ENCODE data around the gene LRRK1.

Gene LRRK1

GRCh38 chr15:100926971-100927756 is 8.0 kb downstream of the LRRK1 start:
- Histone ChIP-seq H3K27ac (no peak overlapping the region), H3K4me3 (no peak overlapping the region)

GRCh38 chr15:100928632-100929280 is 9.6 kb downstream of the LRRK1 start:
- no peak overlapping the region for H3K4me3 ChIP-seq
- H3K27ac ChIP-seq: peak overlapping the region in 11 of 21 experiments; percentile 7 to 62 (median 26)

GRCh38 chr15:100929641-100930042 is 10.5 kb downstream of the LRRK1 start:
- Histone ChIP-seq H3K27ac (peak overlapping the region in 9 of 21 experiments; percentile 10 to 62 (median 26)), H3K4me3 (no peak overlapping the region)

GRCh38 chr15:100930306-100930848 is 11.2 kb downstream of the LRRK1 start:
- Histone ChIP-seq H3K4me3 (no peak overlapping the region), H3K27ac (peak overlapping the region in 1 of 21 experiments; percentile 49)

- no peak overlapping the region for H3K4me3 ChIP-seq
Observed at GRCh38 chr15:100931143-100931890, 12.2 kb downstream of the LRRK1 start.

DNA sequence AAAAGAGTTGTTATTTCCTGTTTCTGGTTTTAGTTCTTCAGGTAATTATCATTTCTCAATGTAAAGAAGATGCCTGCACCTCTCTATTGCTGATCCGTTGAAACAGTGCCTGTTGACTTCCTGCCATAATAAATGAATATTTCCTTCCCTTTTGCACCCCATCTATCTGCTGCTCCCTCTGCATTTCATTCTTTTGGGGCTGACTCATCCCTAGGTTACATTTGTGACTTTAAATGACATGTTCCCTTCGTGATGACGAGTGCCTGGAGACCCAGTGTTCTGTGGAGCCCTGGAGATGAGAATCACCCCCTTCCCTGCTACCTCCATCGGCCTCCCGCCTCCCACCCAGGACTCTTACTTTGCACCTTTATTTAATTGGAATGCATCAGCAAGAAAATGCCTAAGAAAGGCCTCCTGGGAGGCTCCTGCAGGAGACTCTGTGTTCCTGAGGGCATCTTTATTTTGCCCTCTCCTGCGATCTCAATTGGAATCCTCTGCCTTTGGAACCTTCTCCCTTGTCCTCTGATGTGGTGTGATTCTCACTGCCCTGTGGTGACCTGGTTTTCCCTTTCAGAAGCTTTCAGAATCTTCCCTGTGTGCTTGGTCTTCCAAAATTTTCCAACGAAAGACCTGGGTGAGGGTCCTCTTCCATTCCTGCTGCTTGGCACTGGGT is 13.7 kb downstream of the LRRK1 start:
- H3K4me3 ChIP-seq: no peak overlapping the region
- H3K27ac ChIP-seq: no peak overlapping the region

More at GRCh38 chr15:100931143-100931890, 12.2 kb downstream of the LRRK1 start:
- no peak overlapping the region for H3K27ac ChIP-seq

GRCh38 chr15:100934166-100934565 is 15.0 kb downstream of the LRRK1 start:
- no peak overlapping the region for H3K4me3 ChIP-seq

DNA sequence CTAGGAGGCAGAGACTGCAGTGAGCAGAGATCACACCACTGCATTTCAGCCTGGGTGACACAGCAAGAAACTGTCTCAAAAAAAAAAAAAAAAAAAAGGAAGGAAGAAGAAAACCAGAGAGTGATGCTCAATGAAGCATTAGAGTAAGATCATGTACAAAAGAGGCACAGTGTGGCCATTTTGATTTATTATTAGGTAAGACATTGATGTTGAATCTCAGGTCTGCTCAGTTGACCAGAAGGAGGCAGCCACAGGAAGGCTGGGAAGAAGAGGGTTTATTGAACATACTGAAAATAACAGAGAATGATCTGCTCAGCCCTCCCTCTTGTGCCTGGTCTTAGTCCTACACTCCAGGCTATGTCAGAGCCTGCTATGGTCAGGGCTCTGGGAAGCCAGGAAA is 15.6 kb downstream of the LRRK1 start:
- H3K27ac ChIP-seq: no peak overlapping the region
- H3K4me3 ChIP-seq: no peak overlapping the region

More at GRCh38 chr15:100934166-100934565, 15.0 kb downstream of the LRRK1 start:
- H3K27ac ChIP-seq: no peak overlapping the region

- H3K4me3 ChIP-seq: no peak overlapping the region
- no peak overlapping the region for H3K27ac ChIP-seq
Observed at GRCh38 chr15:100937171-100937570, 18.0 kb downstream of the LRRK1 start.

DNA sequence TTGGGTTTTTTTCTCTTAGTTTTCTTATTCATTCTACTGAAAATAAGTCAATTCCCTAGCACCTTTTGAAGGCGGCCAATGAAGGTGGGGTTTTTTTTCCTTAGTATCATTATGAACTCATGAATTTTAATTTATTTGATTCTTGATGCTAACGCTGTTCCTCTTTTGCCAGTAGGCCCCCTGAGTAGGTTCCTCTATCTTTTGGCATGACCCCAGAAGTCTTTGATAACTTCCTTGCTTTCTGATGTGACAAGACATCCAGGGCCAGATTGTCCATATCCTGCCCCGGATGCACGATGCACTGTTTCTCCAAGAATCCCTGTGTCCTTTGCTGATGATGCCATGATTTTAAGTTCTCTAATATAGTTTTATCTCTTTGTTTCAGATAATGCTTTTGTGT is 20.6 kb downstream of the LRRK1 start:
- no peak overlapping the region for H3K27ac ChIP-seq
- no peak overlapping the region for H3K4me3 ChIP-seq

GRCh38 chr15:100940767-100941379 is 21.7 kb downstream of the LRRK1 start:
- Histone ChIP-seq H3K27ac (no peak overlapping the region), H3K4me3 (no peak overlapping the region)

DNA sequence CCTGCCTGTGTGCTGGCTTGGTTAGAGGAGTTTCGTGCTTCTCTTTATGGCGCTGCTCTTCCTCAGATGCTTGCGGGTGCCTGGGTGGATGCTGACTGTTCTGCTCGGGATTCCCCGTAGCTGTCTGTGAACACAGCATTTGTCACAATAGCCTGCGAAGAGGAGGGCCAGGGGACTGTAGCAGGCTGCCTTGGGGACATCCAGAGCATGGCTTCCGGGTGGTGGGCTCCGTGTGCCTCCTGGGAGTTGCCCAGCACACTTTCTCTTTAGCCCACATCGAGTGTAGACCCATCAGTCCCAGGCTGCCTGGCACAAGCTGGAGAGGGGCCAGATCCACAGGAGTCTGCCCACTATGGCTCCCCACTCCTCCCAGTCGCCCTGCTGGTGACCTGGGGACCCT is 22.4 kb downstream of the LRRK1 start:
- Histone ChIP-seq H3K27ac (peak overlapping the region in 1 of 21 experiments; percentile 16), H3K4me3 (no peak overlapping the region)

DNA sequence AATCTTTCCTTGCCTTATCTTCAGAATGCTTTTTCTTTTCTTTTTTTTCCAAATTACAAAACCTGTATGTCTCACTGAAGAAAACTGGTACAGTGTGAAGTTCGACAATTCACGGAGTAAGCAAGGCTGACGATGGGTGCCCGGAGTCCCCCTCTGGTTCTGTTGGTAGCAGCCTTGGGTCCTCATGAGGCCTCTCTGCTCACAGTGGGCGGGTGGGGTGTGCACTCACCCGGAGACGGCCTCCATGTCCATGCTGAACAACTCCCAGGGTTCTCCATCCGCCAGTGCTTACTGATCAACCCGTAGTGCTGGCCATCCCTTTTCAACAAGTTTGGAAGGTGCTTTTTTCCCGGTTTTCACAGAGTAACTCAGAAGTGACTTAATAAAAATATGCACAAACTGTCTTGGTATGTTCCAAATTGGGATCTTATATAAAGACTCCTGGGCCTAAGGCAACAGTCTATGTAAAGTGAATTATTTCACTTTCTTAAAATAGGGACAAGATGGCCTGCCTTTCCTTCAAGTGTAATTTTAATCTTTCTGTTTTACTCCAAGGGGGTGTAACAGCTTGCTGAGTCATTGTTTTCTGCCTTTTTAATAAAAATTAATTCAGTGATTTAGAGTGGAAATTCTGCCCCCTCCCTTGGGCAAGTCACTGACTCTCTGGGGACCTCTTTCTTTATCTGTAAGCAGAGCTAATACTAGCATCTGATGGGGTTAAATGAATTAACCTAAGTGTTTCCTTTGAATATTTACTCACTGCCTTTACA is 23.7 kb downstream of the LRRK1 start:
- H3K4me3 ChIP-seq: no peak overlapping the region
- H3K27ac ChIP-seq: peak overlapping the region in 1 of 21 experiments; percentile 31

DNA sequence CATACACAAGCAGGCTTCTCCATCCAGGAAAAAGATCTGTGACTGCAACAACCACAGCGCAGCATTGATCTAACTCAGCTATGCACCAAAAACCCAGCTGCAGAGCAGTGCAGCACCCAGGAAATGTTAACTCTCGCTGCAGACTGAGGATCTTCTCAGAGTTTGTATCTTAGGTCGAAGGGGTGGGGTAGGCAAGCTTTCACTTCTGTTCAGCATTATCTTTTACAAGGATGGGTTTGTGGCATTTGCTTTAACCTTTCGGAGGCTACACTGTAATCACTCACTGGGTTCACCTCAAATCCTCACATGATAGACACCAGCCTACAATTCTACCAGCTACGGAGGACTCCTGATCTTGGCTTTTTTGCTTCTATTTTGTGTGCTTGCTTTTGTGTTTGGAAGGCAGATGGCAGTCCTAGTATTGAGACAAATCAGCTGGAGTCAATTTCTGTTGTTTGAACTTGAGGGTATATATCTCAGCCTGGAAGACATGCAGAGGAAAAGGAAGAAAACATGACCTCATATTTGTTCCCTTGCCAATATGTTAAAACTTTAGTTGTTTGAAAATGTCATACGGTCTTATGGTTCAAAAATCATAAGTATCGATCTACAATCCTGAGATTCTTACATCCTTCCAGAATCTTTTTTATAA is 25.2 kb downstream of the LRRK1 start:
- H3K4me3 ChIP-seq: no peak overlapping the region
- peak overlapping the region in 3 of 21 experiments; percentile 17 to 61 (median 31) for H3K27ac ChIP-seq

GRCh38 chr15:100944986-100945385 is 25.8 kb downstream of the LRRK1 start:
- Histone ChIP-seq H3K27ac (no peak overlapping the region), H3K4me3 (no peak overlapping the region)

DNA sequence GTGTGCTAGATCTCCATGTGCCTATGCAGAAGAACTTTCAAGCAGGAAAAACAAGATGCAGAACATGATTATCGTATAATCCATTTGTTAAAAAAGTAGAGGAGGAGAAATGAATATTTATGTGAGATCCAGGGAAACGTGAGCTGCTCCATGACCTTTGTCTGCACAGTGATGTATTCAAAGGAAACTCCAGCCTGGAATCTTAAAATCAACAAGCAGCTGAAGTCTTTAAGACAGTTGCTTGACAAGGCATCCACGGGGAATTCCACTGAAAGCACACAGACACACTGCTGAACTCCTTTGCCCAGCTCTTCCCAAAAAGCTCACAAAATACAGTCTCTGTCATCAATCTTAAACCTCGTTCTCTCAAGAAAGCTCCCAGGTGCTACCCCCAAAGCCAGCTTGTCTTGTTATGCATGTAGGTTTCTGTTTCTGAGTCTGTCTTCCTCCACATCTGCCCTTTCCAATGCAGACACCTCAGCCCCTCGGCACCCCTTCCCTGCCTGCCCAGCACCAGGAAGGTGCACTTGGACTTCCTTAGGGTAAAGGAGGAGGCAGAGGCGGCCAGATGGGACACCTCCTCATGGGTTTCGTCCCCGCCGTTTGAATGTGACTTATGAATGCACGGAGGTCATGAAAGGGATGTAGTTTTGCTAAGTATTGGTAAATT is 28.7 kb downstream of the LRRK1 start:
- no peak overlapping the region for H3K4me3 ChIP-seq

GRCh38 chr15:100948430-100948762 is 29.2 kb downstream of the LRRK1 start:
- H3K27ac ChIP-seq: peak overlapping the region in 1 of 21 experiments; percentile 25

More for the DNA sequence above, 28.7 kb downstream of the LRRK1 start:
- H3K27ac ChIP-seq: peak overlapping the region in 1 of 21 experiments; percentile 25

More at GRCh38 chr15:100948430-100948762, 29.2 kb downstream of the LRRK1 start:
- H3K4me3 ChIP-seq: no peak overlapping the region

Measured in skin epidermis (tissue), 12 donors.